Measurements from ENCODE around the gene WT1. TPM values are rescaled to one million over a fixed set of nuclear protein-coding genes. Genes with fewer than 3 reads are reported as not detected.

Gene WT1
- total RNA-seq, 1 donor from 2014 or later = not detected

GRCh38 chr11:32446227-32446626, 10.9 kb upstream of the WT1 start:
- Histone ChIP-seq H3K4me1 (peaks cover 6% of the 10 kb centered on the region), H3K9ac (no peak overlapping the region), H3K27me3 (peaks cover 63% of the 10 kb centered on the region), H3F3A (ENCODE audit: low read depth) (no peaks in the 10 kb centered on the region), H3K36me3 (no peaks in the 10 kb centered on the region), H3K4me3 (no peak overlapping the region), H3K79me2 (ENCODE audit: low read depth) (no peaks in the 10 kb centered on the region), H3K4me2 (no peak overlapping the region), H3K9me3 (ENCODE audit: low read depth) (no peaks in the 10 kb centered on the region), H4K20me1 (ENCODE audit: low read depth) (peaks cover 9% of the 10 kb centered on the region), H3K27ac (no peak overlapping the region), H2AFZ (replicated peaks) (no peak overlapping the region)
- Mint-ChIP-seq H3K27ac (no peak overlapping the region), H3K36me3 (no peaks in the 10 kb centered on the region), H3K9me3 (no peaks in the 10 kb centered on the region), H3K4me1 (peaks cover 5% of the 10 kb centered on the region), H3K4me3 (no peak overlapping the region), H3K27me3 (ENCODE audit: insufficient read depth, low read depth) (peaks cover 29% of the 10 kb centered on the region)
- DNase-seq (ENCODE audit: low spot score) = no peak
- TF ChIP-seq EZH2phosphoT487 (IDR thresholded peaks at IDR 0.05) = no peak
- TF ChIP-seq EZH2 (IDR thresholded peaks at IDR 0.05) = no peak
- no peak for TF ChIP-seq CTCF (IDR thresholded peaks at IDR 0.05)

- H2AFZ ChIP-seq (replicated peaks) = no peak overlapping the region
- no peaks in the 10 kb centered on the region for H3F3A ChIP-seq (ENCODE audit: low read depth)
- H3K36me3 ChIP-seq = no peaks in the 10 kb centered on the region
- H4K20me1 ChIP-seq (ENCODE audit: low read depth) = peaks cover 29% of the 10 kb centered on the region
- Mint-ChIP-seq H3K36me3 (no peaks in the 10 kb centered on the region), H3K9me3 (peaks cover 4% of the 10 kb centered on the region), H3K27ac (no peak overlapping the region), H3K4me1 (peaks cover 9% of the 10 kb centered on the region), H3K4me3 (no peak overlapping the region), H3K27me3 (ENCODE audit: insufficient read depth, low read depth) (peaks cover 44% of the 10 kb centered on the region)
- H3K4me3 ChIP-seq = no peak overlapping the region
- H3K4me1 ChIP-seq = peaks cover 6% of the 10 kb centered on the region
- no peaks in the 10 kb centered on the region for H3K9me3 ChIP-seq (ENCODE audit: low read depth)
- H3K79me2 ChIP-seq (ENCODE audit: low read depth) = no peaks in the 10 kb centered on the region
- no peak overlapping the region for H3K27ac ChIP-seq
- peaks cover 81% of the 10 kb centered on the region for H3K27me3 ChIP-seq
- TF ChIP-seq EZH2 (IDR thresholded peaks at IDR 0.05) (no peak), EZH2phosphoT487 (IDR thresholded peaks at IDR 0.05) (no peak), CTCF (IDR thresholded peaks at IDR 0.05) (no peak)
- DNase-seq (ENCODE audit: low spot score) = no peak
- H3K9ac ChIP-seq = no peak overlapping the region
- H3K4me2 ChIP-seq = no peak overlapping the region
Measured at GRCh38 chr11:32444186-32444585, 8.8 kb upstream of the WT1 start.

- Histone ChIP-seq H4K20me1 (ENCODE audit: low read depth) (peaks cover 62% of the 10 kb centered on the region), H3K79me2 (ENCODE audit: low read depth) (no peaks in the 10 kb centered on the region), H3K4me2 (no peak overlapping the region), H3K9me3 (ENCODE audit: low read depth) (no peaks in the 10 kb centered on the region), H3K4me1 (peaks cover 6% of the 10 kb centered on the region), H3F3A (ENCODE audit: low read depth) (no peaks in the 10 kb centered on the region), H3K27ac (no peak overlapping the region), H3K4me3 (no peak overlapping the region), H3K9ac (no peak overlapping the region), H3K27me3 (peaks cover 100% of the 10 kb centered on the region), H2AFZ (replicated peaks) (no peak overlapping the region), H3K36me3 (no peaks in the 10 kb centered on the region)
- Mint-ChIP-seq H3K9me3 (peaks cover 4% of the 10 kb centered on the region), H3K4me1 (peaks cover 15% of the 10 kb centered on the region), H3K4me3 (no peak overlapping the region), H3K36me3 (no peaks in the 10 kb centered on the region), H3K27me3 (ENCODE audit: insufficient read depth, low read depth) (peaks cover 71% of the 10 kb centered on the region), H3K27ac (no peak overlapping the region)
- peak; percentile 68 for TF ChIP-seq EZH2 (IDR thresholded peaks at IDR 0.05)
- no peak for TF ChIP-seq EZH2phosphoT487 (IDR thresholded peaks at IDR 0.05)
- peak; percentile 57 for DNase-seq (ENCODE audit: low spot score)
Measured at GRCh38 chr11:32440916-32441315, 5.6 kb upstream of the WT1 start.

- TF ChIP-seq EZH2phosphoT487 (IDR thresholded peaks at IDR 0.05) (no peak), CTCF (IDR thresholded peaks at IDR 0.05) (no peak), EZH2 (IDR thresholded peaks at IDR 0.05) (no peak)
- Histone ChIP-seq H3K27me3 (peaks cover 100% of the 10 kb centered on the region), H3K4me2 (no peak overlapping the region), H3K27ac (no peak overlapping the region), H3K36me3 (no peaks in the 10 kb centered on the region), H3K79me2 (ENCODE audit: low read depth) (no peaks in the 10 kb centered on the region), H3K9me3 (ENCODE audit: low read depth) (no peaks in the 10 kb centered on the region), H2AFZ (replicated peaks) (no peak overlapping the region), H3K4me3 (no peak overlapping the region), H3K4me1 (peaks cover 11% of the 10 kb centered on the region), H3K9ac (no peak overlapping the region), H4K20me1 (ENCODE audit: low read depth) (peaks cover 67% of the 10 kb centered on the region), H3F3A (ENCODE audit: low read depth) (no peaks in the 10 kb centered on the region)
- Mint-ChIP-seq H3K27ac (no peak overlapping the region), H3K9me3 (peaks cover 4% of the 10 kb centered on the region), H3K36me3 (no peaks in the 10 kb centered on the region), H3K4me3 (peak overlapping the region; percentile 14), H3K27me3 (ENCODE audit: insufficient read depth, low read depth) (peaks cover 75% of the 10 kb centered on the region), H3K4me1 (peaks cover 19% of the 10 kb centered on the region)
- no peak for DNase-seq (ENCODE audit: low spot score)
Measured at GRCh38 chr11:32440312-32440908, 5.1 kb upstream of the WT1 start.
